HG03442 (cell line): Measurements from ENCODE around the gene HIP1.
"Not testable (repeated sequence)": the region's sequence is repeated elsewhere in the genome, so short reads cannot be mapped to it uniquely, and the experiment has no call there.

Source experiments
- ATAC-seq: cut with Tn5 transposase; IDR thresholded peaks from one replicate; pipeline ENCODE4 v1.9.1; 2021; ENCODE audit warnings: mild to moderate bottlenecking, moderate library complexity; ENCODE audit not compliant: unreplicated experiment

The HIP1 gene

GRCh38 chr7:75619636-75620035 is 119.1 kb downstream of the HIP1 start:
- no peak for ATAC-seq

- no peak for ATAC-seq
These were observed 121.0 kb downstream of the HIP1 start for GRCh38 chr7:75617634-75618234.

GRCh38 chr7:75616421-75617167 is 122.1 kb downstream of the HIP1 start:
- ATAC-seq, result no peak

- no peak for ATAC-seq
These were observed 124.3 kb downstream of the HIP1 start for GRCh38 chr7:75614401-75614800.

- ATAC-seq, result no peak
These were observed 125.4 kb downstream of the HIP1 start for GRCh38 chr7:75613351-75613750.

- no peak for ATAC-seq
These were observed 127.1 kb downstream of the HIP1 start for GRCh38 chr7:75611557-75612178.

GRCh38 chr7:75609416-75609815 is 129.3 kb downstream of the HIP1 start:
- not testable (repeated sequence) for ATAC-seq

GRCh38 chr7:75608451-75609122 is 130.2 kb downstream of the HIP1 start:
- no peak for ATAC-seq

GRCh38 chr7:75604408-75604807 is 134.3 kb downstream of the HIP1 start:
- ATAC-seq, result no peak

- ATAC-seq, result not testable (repeated sequence)
These were observed 135.9 kb downstream of the HIP1 start for GRCh38 chr7:75602831-75603230.

GRCh38 chr7:75601539-75601938 is 137.2 kb downstream of the HIP1 start:
- no peak for ATAC-seq

GRCh38 chr7:75600748-75601147 is 138.0 kb downstream of the HIP1 start:
- ATAC-seq, result not testable (repeated sequence)

GRCh38 chr7:75599244-75599781 is 139.4 kb downstream of the HIP1 start:
- ATAC-seq, result no peak

- peak; percentile 51 for ATAC-seq
These were observed 141.8 kb downstream of the HIP1 start for GRCh38 chr7:75596727-75597614.

- no peak for ATAC-seq
These were observed 143.0 kb downstream of the HIP1 start for GRCh38 chr7:75595766-75596165.

- ATAC-seq, result not testable (repeated sequence)
These were observed 145.1 kb downstream of the HIP1 start for GRCh38 chr7:75593500-75594184.

- no peak for ATAC-seq
These were observed 147.1 kb downstream of the HIP1 start for GRCh38 chr7:75591467-75592255.

GRCh38 chr7:75590373-75591005 is 148.3 kb downstream of the HIP1 start:
- ATAC-seq, result no peak
